Retinal pigment epithelial cell (primary cell): ENCODE results near the gene PERM1.
"Not testable (repeated sequence)": the region's sequence is repeated elsewhere in the genome, so short reads cannot be mapped to it uniquely, and the experiment has no call there.

Source experiments
- DNase-seq: peaks from one replicate; pipeline ENCODE4 v3.0.0-alpha.2; 2010; ENCODE audit warnings: low read depth
- H3K4me3 ChIP-seq: 2 replicates; pipeline ENCODE4 v1.5.1; 2011; ENCODE audit warnings: mild to moderate bottlenecking, low read length, control low read depth, moderate library complexity
- CTCF ChIP-seq: conservative IDR thresholded peaks from 2 replicates; pipeline ENCODE4 v1.5.1; 2011; ENCODE audit warnings: low read depth, low read length, control low read depth, inconsistent platforms

PERM1 gene

GRCh38 chr1:992362-992761, 10.5 kb upstream of the PERM1 start:
- TF ChIP-seq CTCF = no peak
- no peak for DNase-seq
- no peak overlapping the region for H3K4me3 ChIP-seq

DNA sequence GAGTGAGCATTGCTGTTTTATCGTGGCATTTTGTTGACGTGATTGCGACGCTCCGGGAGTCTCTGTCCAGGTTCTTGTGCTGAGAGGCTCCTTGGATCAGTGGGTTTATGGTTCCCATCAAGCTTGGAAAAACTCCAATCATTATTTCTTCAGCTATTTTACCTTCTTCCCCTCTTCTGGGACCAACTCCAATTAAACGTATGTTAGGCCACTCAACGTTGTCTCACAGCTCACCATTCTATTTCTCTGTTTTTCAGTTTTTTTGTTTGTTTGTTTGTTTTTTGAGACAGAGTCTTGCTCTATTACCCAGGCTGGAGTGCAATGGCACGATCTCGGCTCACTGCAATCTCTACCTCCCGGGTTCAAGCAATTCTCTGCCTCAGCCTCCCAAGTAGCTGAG, 10.0 kb upstream of the PERM1 start:
- no peak for DNase-seq
- no peak overlapping the region for H3K4me3 ChIP-seq
- no peak for TF ChIP-seq CTCF

GRCh38 chr1:991275-991674, 9.4 kb upstream of the PERM1 start:
- DNase-seq, H3K4me3 ChIP-seq: not testable (repeated sequence)

- H3K4me3 ChIP-seq, DNase-seq: not testable (repeated sequence)
Measured at GRCh38 chr1:988061-988460, 6.2 kb upstream of the PERM1 start.

DNA sequence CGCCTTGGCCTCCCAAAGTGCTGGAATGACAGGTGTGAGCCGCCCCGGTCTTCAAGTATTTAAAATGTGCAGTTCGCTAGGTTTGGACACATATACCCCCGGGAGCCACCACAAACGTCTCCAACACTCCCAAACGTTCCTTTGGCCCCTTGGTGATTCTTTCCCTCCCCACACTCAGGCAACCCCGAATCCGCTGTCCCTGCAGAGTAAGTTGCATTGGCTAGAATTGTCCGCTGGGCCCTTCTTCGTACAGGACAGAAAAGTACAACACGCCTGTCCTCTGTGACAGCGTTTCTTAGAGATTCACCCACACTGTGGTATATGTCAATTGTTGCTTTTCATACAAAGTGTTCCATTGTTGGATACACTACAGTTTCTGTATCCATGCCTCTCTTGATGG, 3.2 kb upstream of the PERM1 start:
- DNase-seq = no peak
- no peak for TF ChIP-seq CTCF
- H3K4me3 ChIP-seq = no peak overlapping the region

DNA sequence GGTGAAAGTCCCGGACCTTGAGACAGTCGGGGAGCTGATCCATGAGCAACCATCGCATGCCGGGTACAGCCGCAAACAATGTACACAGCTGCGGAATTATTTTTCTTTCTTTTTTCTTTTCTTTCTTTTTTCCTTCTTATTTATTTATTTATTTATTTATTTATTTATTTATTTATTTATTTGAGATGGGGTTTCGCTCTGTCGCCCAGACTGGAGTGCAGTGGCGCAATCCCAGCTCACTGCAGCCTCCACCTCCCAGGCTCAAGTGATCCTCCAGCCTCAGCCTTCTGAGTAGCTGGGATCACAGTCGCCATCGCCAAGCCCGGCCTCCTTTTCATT, 2.6 kb upstream of the PERM1 start:
- no peak for DNase-seq
- no peak overlapping the region for H3K4me3 ChIP-seq
- TF ChIP-seq CTCF = no peak

DNA sequence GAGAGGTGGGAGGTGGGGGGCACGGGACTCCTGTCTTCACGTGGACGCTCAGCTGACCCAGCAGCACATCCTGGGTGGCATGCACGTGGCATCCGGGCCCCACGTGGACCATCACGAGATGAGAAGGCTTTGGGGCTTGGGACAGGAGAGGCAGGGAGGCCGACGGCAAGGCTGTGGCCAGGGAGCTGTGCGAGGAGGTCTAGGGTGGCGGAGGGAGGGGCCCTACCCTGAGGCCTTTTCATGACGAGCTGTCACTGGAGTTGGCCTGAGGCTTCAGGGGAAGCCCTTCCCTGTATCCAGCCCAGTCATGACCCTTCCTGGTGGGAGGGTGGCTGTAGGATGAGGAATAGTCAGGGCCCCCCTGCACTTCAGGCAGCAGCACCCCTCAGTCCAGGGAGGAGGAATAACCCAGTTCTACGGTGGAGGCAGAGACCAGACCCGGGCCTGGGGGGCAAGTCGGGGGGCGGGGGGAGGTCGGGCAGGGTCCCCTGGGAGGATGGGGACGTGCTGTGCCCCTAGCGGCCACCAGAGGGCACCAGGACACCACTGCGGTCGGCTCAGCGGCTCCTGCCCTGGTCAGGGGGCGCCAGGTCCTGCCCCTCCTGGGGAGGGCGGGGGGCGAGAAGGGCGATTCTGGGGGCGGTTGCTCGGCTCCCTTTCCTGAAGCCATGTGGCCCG, 2.0 kb upstream of the PERM1 start:
- no peak overlapping the region for H3K4me3 ChIP-seq
- peak; percentile 75 for TF ChIP-seq CTCF
- no peak for DNase-seq

GRCh38 chr1:982765-983436, 1.0 kb upstream of the PERM1 start:
- no peak overlapping the region for H3K4me3 ChIP-seq
- DNase-seq = no peak
- TF ChIP-seq CTCF = no peak
